IPS DF 6.9 (cell line): ENCODE results near the gene WDFY4.

Experiments used
- DNase-seq: peaks from one replicate; pipeline ENCODE4 v3.0.0-alpha.2; 2013; ENCODE audit warnings: low read depth, low spot score
- H3K27ac ChIP-seq: one replicate; pipeline ENCODE4 v1.5.1; 2013; ENCODE audit warnings: low read length, control low read depth
- H3K27me3 ChIP-seq: 2 replicates; pipeline ENCODE4 v1.6.1; 2013; ENCODE audit warnings: mild to moderate bottlenecking, low read length; ENCODE audit not compliant: control insufficient read depth, insufficient read depth
- H3K36me3 ChIP-seq: 2 replicates; pipeline ENCODE4 v1.6.1; 2013; ENCODE audit warnings: low read length; ENCODE audit not compliant: control insufficient read depth, insufficient read depth
- H3K4me1 ChIP-seq: 2 replicates; pipeline ENCODE4 v1.6.1; 2013; ENCODE audit warnings: low read length; ENCODE audit not compliant: control insufficient read depth, insufficient read depth
- H3K4me3 ChIP-seq: 2 replicates; pipeline ENCODE4 v1.5.1; 2013; ENCODE audit warnings: mild to moderate bottlenecking, low read length
- H3K9me3 ChIP-seq: 2 replicates; pipeline ENCODE4 v1.6.1; 2013; ENCODE audit warnings: low read length, inconsistent platforms; ENCODE audit not compliant: control insufficient read depth, insufficient read depth
- WGBS: extraction: QIAGEN DNeasy Blood & Tissue Kit; methylation state at CpG from one replicate; pipeline ENCODE4 v1.1.7; 2013; ENCODE audit warnings: mixed read lengths, missing lambda C conversion rate; ENCODE audit not compliant: insufficient read length, insufficient coverage; 5-methylcytosine and 5-hydroxymethylcytosine counted together

Gene WDFY4

DNA sequence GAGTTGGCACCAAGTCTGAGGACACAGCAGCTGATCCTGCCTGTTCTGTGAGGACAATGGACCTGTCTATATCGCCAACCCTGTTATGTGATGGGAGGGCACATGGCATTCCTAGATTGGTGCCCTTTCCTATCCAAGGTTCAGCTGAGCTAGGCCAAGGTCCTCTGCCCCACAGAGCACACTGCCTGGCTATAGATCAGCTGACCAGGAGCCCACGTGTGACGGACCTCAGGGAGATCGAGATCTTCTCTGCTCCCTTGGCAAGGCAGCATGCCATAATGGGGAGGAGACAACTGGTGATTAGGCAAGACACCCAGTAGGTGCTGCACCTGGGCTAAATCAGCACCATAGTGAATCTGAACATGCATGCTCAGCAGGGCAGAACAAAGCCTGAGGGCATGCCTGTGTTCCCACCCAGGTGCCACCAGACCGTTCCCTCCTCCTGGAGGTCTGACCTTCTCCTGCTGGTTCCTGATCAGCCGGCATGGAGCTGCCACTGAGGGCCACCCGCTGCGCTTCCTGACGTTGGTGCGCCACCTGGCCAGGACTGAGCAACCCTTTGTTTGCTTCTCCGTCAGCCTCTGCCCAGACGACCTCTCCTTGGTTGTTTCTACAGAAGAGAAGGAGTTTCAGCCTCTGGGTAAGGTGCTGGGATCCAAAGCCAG is 93.7 kb downstream of the WDFY4 start:
- H3K27me3 ChIP-seq, result no peaks in the 10 kb centered on the region
- no peak overlapping the region for H3K4me3 ChIP-seq
- no peak for DNase-seq
- H3K27ac ChIP-seq, result no peak overlapping the region
- no CpG with 5 or more reads among the region's 12 CpGs for WGBS
- H3K4me1 ChIP-seq, result no peaks in the 10 kb centered on the region
- no peaks in the 10 kb centered on the region for H3K9me3 ChIP-seq
- no peaks in the 10 kb centered on the region; the same call in 1 of the 2 replicates for H3K36me3 ChIP-seq

DNA sequence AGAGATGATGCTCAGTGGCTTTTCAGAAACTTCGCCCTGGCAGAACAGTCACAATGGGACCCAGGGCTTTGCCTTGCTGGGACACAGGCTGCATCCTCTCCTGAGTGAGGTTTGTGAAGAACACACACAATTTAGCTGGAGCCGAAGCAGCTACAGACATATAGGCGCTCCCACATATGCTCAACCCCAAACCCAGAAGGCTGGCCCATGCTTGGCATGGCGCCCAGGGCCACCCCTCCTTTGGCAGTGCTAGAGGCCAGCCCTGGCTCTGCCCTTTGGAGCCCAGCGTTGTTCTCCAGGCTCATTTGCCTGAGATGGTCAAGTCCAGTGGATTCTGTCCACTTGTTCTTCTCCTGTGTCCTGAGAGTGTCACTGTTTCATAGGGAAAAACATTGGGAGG is 94.4 kb downstream of the WDFY4 start:
- WGBS, result no CpG with 5 or more reads among the region's 5 CpGs
- Histone ChIP-seq H3K9me3 (no peaks in the 10 kb centered on the region), H3K36me3 (no peaks in the 10 kb centered on the region; the same call in 1 of the 2 replicates)

DNA sequence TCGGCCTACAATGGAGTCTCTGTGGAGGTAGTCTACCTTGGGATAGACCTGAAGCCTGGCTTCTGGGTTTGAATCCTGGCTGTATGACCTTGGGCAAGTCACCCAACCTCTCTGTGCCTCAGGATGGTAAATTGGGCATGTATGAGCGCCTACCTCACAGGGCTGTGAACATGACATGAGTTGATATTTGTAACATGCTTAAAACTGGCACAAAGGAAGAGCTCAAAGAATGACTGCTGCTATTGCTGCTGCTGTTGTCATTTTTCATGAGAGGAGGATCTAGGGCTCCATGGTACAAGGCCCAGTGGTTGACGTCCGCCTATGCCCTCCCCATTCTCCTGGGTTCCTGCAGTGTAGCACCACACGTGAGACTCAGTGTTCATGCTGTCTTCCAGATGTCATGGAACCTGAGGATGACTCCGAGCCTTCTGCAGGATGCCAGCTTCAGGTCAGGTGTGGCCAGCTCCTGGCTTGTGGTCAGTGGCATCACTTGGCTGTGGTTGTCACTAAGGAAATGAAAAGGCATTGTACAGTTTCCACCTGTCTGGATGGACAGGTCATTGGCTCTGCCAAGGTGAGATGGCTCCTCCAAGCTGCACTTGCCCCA is 95.0 kb downstream of the WDFY4 start:
- H3K36me3 ChIP-seq, result no peaks in the 10 kb centered on the region
- no peaks in the 10 kb centered on the region for H3K9me3 ChIP-seq
- H3K4me1 ChIP-seq, result no peaks in the 10 kb centered on the region
- no peak overlapping the region for H3K4me3 ChIP-seq
- no peak overlapping the region for H3K27ac ChIP-seq
- H3K27me3 ChIP-seq, result no peaks in the 10 kb centered on the region
- WGBS, result no CpG with 5 or more reads among the region's 6 CpGs
- no peak for DNase-seq

More for the DNA sequence above, 94.4 kb downstream of the WDFY4 start:
- no peak overlapping the region for H3K27ac ChIP-seq
- no peaks in the 10 kb centered on the region for H3K4me1 ChIP-seq
- H3K4me3 ChIP-seq, result no peak overlapping the region
- DNase-seq, result no peak
- H3K27me3 ChIP-seq, result no peaks in the 10 kb centered on the region

DNA sequence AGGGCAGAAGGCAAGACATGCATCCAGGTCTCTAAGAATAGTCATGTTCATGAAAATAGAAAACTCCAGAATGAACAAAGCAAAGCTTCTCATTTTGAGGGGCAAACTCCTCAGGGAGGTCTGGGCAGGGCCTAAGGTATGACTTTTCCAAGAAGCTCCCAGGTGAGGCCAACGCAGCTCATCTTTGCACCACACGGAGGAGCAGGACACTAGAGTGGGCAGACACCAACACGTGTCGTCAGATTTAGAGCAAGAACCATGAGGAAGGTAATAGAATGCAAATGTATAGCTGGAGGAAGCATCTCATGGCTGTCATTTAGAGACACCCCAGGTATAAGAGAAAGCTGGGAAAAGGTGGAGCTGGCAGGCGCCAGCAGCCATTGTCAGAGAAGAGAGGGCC is 95.7 kb downstream of the WDFY4 start:
- Histone ChIP-seq H3K4me1 (no peaks in the 10 kb centered on the region), H3K4me3 (no peak overlapping the region), H3K36me3 (no peaks in the 10 kb centered on the region), H3K27ac (no peak overlapping the region), H3K9me3 (no peaks in the 10 kb centered on the region), H3K27me3 (no peaks in the 10 kb centered on the region)
- no peak for DNase-seq
- WGBS, result no CpG with 5 or more reads among the region's 5 CpGs

DNA sequence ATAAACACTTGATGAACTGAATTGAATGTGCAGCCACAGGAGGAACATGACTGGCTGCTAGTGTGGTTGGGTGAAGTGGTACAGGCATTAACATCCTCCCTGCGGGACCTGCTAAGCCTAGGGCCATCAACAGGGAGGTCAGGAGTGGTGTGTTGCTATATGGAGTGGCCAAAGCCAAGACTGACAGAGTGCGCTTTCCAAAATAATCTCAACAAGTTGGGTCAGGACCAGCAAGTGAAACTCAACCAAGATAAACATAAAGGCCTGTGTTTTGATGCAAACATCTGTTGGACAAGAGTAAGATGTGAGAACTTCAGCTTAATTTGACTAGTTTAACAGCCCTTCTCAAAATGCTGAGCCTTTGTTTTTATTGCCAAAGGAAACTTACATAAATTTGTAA is 97.7 kb downstream of the WDFY4 start:
- no peak for DNase-seq
- H3K4me3 ChIP-seq, result no peak overlapping the region
- no peaks in the 10 kb centered on the region for H3K27me3 ChIP-seq
- H3K27ac ChIP-seq, result no peak overlapping the region
- WGBS, result no CpG with 5 or more reads among the region's 2 CpGs
- no peaks in the 10 kb centered on the region for H3K4me1 ChIP-seq
- H3K9me3 ChIP-seq, result no peaks in the 10 kb centered on the region
- no peaks in the 10 kb centered on the region for H3K36me3 ChIP-seq

DNA sequence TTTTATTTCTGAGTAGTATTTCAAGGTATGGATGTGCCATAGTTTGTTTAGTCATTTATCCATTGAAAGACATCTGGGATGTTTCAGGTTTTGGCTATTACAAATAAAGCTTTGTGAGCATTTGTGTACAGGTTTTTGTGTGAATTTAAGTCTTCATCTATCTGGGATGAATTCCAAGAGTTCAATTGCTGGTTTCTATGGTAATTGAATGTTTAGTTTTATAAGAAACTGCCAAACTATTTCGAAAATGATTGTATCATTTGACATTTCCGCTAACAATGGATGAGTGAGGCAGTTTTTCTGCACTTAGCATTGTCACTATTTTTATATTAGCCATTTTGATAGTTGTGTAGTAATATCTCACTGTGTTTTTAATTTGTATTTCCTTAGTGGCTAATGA is 99.4 kb downstream of the WDFY4 start:
- no peak for DNase-seq
- Histone ChIP-seq H3K27me3 (no peaks in the 10 kb centered on the region), H3K4me1 (no peaks in the 10 kb centered on the region), H3K36me3 (no peaks in the 10 kb centered on the region), H3K27ac (no peak overlapping the region), H3K9me3 (no peaks in the 10 kb centered on the region), H3K4me3 (no peak overlapping the region)
- WGBS, result no CpG with 5 or more reads among the region's 2 CpGs

DNA sequence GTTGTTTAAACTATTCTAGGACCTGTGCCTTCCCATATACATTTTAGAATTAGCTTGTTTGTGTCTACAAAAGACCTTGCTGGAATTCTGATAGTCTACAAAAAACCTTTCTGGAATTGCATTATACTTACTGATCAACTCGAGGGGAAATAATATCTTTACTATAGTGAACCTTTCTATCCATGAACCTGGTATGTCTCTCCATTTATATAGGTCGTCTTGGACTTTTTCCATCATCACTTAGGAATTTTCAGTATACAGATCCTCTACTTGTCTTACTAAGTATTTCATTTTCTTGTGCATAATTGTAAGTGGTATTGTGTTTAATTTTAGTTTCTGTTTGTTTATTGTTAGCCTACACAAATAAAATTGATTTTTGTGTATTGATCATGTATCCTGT is 101.1 kb downstream of the WDFY4 start:
- no peaks in the 10 kb centered on the region for H3K9me3 ChIP-seq
- no peaks in the 10 kb centered on the region for H3K36me3 ChIP-seq
- H3K4me1 ChIP-seq, result no peaks in the 10 kb centered on the region
- H3K27me3 ChIP-seq, result no peaks in the 10 kb centered on the region
- H3K27ac ChIP-seq, result no peak overlapping the region
- H3K4me3 ChIP-seq, result no peak overlapping the region
- no peak for DNase-seq
- WGBS, result no CpG with 5 or more reads among the region's 2 CpGs

DNA sequence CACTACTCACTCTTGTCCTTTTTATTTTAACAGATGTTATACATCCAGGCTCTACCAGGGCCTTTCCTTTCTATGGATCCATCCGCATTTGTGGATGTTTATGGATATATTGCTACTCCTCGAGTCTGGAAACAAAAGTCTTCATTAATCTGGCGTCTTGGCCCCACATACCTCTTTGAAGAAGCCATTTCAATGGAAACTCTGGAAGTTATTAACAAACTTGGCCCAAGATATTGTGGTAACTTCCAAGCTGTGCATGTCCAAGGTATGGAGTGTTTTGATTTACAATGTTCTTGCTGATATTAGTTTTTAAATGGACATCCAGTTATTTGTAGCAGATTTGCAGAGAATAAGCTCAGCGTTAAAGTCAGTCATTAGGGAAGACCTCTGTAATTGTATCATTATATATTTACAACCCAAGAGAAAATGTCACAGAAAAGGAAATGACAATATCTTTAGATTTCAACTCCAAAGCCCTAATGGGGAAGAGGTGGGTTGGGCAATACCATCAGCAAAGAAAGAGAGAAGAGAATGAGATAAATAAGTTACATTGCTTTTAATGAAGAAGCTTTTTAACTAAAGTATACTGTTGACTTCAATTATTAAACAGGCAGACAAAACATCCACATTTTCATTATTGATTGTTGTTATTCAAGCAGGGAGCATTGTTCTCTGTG is 102.1 kb downstream of the WDFY4 start:
- no peaks in the 10 kb centered on the region for H3K9me3 ChIP-seq
- no peak for DNase-seq
- no peak overlapping the region for H3K4me3 ChIP-seq
- H3K27me3 ChIP-seq, result no peaks in the 10 kb centered on the region
- no peaks in the 10 kb centered on the region; the same call in 1 of the 2 replicates for H3K4me1 ChIP-seq
- no peak overlapping the region for H3K27ac ChIP-seq
- no CpG with 5 or more reads among the region's 4 CpGs for WGBS
- no peaks in the 10 kb centered on the region for H3K36me3 ChIP-seq

DNA sequence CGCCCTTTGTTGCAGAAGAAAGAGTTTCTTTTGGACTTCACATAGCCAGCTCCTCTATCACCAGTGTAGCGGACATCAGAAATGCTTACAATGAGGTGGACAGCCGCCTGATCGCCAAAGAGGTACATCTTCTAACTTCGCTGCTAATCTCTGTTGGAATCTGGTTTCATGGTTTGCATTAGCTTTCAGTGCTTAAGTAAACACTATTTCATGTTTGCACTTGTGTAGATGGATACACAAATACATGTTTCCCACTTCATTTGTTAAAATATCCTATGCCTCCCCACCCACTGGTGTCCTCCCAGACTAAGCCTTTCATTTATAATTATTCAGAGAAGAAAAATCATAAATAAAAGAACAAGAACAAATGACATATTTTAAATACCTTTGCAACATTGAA is 103.9 kb downstream of the WDFY4 start:
- no peak overlapping the region for H3K4me3 ChIP-seq
- H3K27me3 ChIP-seq, result no peaks in the 10 kb centered on the region
- no peak overlapping the region for H3K27ac ChIP-seq
- DNase-seq, result no peak
- no CpG with 5 or more reads among the region's 5 CpGs for WGBS
- no peaks in the 10 kb centered on the region for H3K36me3 ChIP-seq
- no peaks in the 10 kb centered on the region; the same call in 1 of the 2 replicates for H3K4me1 ChIP-seq
- no peaks in the 10 kb centered on the region for H3K9me3 ChIP-seq

DNA sequence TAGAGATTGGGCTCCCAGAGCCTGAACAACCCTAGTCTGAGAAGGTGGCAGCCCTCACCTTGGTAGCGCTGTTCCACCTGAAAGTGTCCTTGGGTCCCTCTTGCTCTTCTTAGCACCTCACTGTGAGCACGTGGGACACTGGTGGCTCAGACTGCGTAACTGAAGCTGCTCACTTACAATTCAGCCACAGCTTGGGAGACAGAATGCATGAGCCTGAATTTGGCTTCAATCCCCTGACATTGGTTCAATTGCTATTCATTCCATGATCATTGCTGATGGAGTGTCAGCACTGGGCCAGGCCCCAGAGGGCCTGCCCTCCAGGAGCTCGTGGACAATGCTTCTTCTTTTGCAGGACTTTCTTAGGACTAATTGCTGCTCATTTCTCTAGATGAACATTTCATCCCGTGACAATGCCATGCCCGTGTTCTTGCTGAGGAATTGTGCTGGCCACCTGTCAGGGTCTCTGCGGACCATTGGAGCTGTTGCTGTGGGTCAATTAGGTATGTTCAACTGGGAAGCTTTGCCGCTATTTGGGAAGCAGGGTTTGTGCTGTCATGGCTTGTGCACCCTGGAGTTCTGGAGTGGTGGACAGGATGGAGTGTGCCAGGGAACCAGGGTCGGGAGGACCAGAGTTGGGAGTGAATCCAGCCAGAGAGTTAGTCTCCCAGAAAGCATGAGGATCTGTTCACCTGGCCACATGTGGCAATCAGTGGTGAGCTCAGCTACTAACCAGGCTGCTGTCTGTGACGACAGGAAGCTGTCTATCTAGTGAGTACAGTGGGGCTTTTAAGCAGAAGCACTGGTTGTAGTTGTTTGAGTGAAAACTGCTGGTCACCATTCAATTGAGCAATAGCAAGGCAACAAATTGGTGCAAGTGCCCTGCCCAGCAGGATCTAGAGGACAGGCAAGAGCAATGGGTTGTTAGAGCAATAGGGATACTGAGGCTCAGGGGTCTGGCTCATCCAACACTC is 105.1 kb downstream of the WDFY4 start:
- Histone ChIP-seq H3K4me1 (no peaks in the 10 kb centered on the region; the same call in 1 of the 2 replicates), H3K4me3 (no peak overlapping the region), H3K9me3 (no peaks in the 10 kb centered on the region), H3K27me3 (no peaks in the 10 kb centered on the region), H3K27ac (no peak overlapping the region), H3K36me3 (no peaks in the 10 kb centered on the region)
- no peak for DNase-seq
- no CpG with 5 or more reads among the region's 10 CpGs for WGBS
